H7 (cell line): Measurements from ENCODE around the gene FCN1. TPM values are rescaled to one million over a fixed set of nuclear protein-coding genes. Genes with fewer than 3 reads are reported as not detected.
"Not testable (repeated sequence)": the region's sequence is repeated elsewhere in the genome, so short reads cannot be mapped to it uniquely, and the experiment has no call there.

ENCODE experiments used
- DNase-seq: peaks from one replicate; pipeline ENCODE4 v3.0.0; 2012
- H3K27me3 ChIP-seq: 2 replicates; pipeline ENCODE4 v1.6.0; 2011; ENCODE audit warnings: mild to moderate bottlenecking, low read length; ENCODE audit not compliant: control insufficient read depth, insufficient read depth
- H3K36me3 ChIP-seq: replicated peaks from 2 replicates; pipeline ENCODE4 v1.5.1; 2011; ENCODE audit warnings: low read length; ENCODE audit not compliant: control insufficient read depth, insufficient read depth
- H3K4me3 ChIP-seq: 2 replicates; pipeline ENCODE4 v1.5.1; 2011; ENCODE audit warnings: low read depth, mild to moderate bottlenecking, control low read depth, low read length, moderate library complexity; ENCODE audit not compliant: insufficient read depth
- total RNA-seq: library from RNA; depleted of rRNA; stranded (reverse); fragments of >200 nt; shearing (Covaris generic); gene quantifications from 2 replicates; pipeline ENCODE4 v1.2.3, GENCODE V29; 2014; rRNA removed

The FCN1 gene
- total RNA-seq, 1 experiment from 2014 or later = not detected

DNA sequence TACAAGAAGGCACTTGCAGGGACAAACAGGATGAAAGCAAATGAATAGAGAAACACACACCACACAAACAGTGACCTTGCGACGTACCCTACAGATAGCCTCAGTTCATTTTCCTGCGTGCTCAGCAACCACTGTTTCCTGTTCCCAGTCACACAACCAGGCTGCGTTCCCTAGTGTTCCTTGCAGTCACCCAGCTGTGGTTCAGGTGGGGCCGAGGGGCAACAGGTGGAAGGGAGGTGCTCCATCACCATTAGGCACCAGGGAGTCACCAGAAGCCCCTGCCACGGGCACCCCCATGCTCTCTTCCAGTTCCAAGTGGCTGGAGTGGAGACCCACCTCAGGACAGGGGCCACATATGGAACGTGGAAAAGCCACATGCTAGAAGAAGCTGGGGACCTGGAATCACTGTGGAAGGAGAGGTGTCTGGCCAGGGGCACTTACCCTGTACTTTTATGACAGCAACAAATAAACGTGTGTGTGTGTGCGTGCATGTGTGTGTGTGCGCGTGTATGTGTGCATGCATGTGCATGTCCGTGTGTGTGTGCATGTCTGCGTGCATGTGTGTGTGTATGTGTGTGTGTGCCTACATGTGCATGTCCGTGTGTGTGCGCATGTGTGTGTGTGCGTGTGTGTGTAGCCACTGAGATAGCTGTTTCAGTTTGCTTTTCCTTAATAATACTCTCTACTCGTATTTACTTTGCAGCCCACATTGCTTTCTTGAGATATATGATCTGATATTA lies 55.9 kb downstream of the FCN1 start:
- no peak for DNase-seq
- no peak overlapping the region for H3K4me3 ChIP-seq
- no peaks in the 10 kb centered on the region for H3K27me3 ChIP-seq
- H3K36me3 ChIP-seq = no peaks in the 10 kb centered on the region

- no peaks in the 10 kb centered on the region for H3K36me3 ChIP-seq
- H3K27me3 ChIP-seq = no peaks in the 10 kb centered on the region
- no peak overlapping the region for H3K4me3 ChIP-seq
- no peak for DNase-seq
Measured at GRCh38 chr9:134860510-134860909, 57.2 kb downstream of the FCN1 start.

- Histone ChIP-seq H3K36me3 (no peaks in the 10 kb centered on the region), H3K27me3 (no peaks in the 10 kb centered on the region), H3K4me3 (no peak overlapping the region)
- DNase-seq = peak; percentile 30
Measured at GRCh38 chr9:134858051-134858841, 59.5 kb downstream of the FCN1 start.

DNA sequence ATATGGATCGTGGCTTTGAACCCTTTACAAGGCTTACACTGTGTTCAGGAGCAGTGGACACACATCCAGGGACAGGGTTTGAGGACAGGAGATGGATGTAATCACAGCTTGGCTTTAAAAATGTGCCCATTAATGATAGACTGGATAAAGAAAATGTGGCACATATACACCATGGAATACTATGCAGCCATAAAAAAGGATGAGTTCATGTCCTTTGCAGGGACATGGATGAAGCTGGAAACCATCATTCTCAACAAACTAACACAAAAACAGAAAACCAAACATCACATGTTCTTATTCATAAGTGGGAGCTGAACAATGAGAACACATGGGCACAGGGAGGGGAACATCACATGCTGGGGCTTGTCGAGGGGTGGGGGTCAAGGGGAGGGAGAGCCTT lies 60.3 kb downstream of the FCN1 start:
- H3K36me3 ChIP-seq, H3K27me3 ChIP-seq, DNase-seq, H3K4me3 ChIP-seq: not testable (repeated sequence)

DNA sequence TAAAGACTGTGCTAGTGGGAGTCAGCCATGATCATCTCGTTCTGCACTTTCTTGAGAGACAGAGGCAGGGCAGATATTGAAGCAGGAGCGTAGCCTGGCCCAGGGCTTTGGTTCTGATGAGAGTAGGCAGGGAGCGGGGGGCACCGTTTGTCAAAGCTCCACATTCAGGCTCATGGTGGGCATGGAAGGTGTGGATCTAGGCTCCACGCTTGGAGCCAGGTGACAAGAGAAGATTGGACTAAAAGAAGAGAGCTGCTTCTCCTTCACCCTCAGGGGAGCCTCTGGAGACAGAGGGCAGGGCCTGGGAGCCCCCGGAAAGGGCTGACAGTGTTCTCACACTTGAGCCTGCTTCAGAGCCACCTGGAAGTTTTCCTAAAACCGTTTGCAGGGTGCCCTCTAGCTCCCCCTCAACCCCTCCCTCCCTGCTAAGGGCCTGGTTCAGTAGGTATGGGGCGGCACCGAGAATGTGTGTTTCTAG lies 61.8 kb downstream of the FCN1 start:
- no peaks in the 10 kb centered on the region for H3K36me3 ChIP-seq

More for the DNA sequence above, 61.8 kb downstream of the FCN1 start:
- Histone ChIP-seq H3K27me3 (no peaks in the 10 kb centered on the region), H3K4me3 (no peak overlapping the region)
- DNase-seq = peak; percentile 18

Other genes with a start within 250 kb of the FCN1 start
- gene FCN2, start 37.1 kb downstream of the FCN1 start, total RNA-seq = not detected in 2 replicates
- gene OLFM1, start 169.8 kb upstream of the FCN1 start, total RNA-seq = 42.9 and 58.2 TPM in 2 replicates